Stomach (tissue), 9 donors: Measurements from ENCODE around the gene COX19. TPM values are rescaled to one million over a fixed set of nuclear protein-coding genes. Genes with fewer than 3 reads are reported as not detected.
A peak's percentile ranks its signal among the peaks of the same experiment; 100 is the strongest.

Experiments used
- DNase-seq, 2 donors: peaks; one replicate each; pipeline versions ENCODE4 v3.0.0 to v3.0.0-alpha.2; 2013 to 2019
- H3K27ac ChIP-seq, 5 donors: fragments of 200-600 bp in 4 of 5; sonication (generic) in 4 of 5; one replicate each; pipeline ENCODE4 v1.5.1; 2013 to 2019; ENCODE audit warnings: mild to moderate bottlenecking in 1 of 5, moderate library complexity in 1 of 5
- H3K27me3 ChIP-seq, 3 donors: fragments of 200-600 bp; sonication (generic); one replicate each; pipeline ENCODE4 v1.5.1; 2017 to 2019; ENCODE audit warnings: mixed run types in 1 of 3
- H3K36me3 ChIP-seq, 4 donors: fragments of 200-600 bp; sonication (generic); 1 replicate in 3 of 4; 2 replicates in 1 of 4; pipeline ENCODE4 v1.5.1; 2016 to 2019
- H3K4me1 ChIP-seq, 4 donors: fragments of 200-600 bp; sonication (generic); one replicate each; pipeline ENCODE4 v1.5.1; 2016 to 2019
- H3K4me3 ChIP-seq, 4 donors: fragments of 200-600 bp; sonication (generic) in 3 of 4; one replicate each; pipeline ENCODE4 v1.5.1; 2016 to 2019; ENCODE audit warnings: mild to moderate bottlenecking in 1 of 4
- H3K9me3 ChIP-seq, 4 donors: fragments of 200-600 bp; sonication (generic); one replicate each; pipeline ENCODE4 v1.5.1; 2016 to 2019
- CTCF ChIP-seq, 7 experiments: fragments of 450-650 bp in 4 of 7; fragments of 200-600 bp in 3 of 7; sonication (generic) in 3 of 7; IDR thresholded peaks; one replicate each; pipeline ENCODE4 v1.5.1; 2016 to 2019; ENCODE audit warnings: antibody characterized with exemption in 7 of 7, control low read depth in 2 of 7, mild to moderate bottlenecking in 1 of 7
- EP300 ChIP-seq: sonication (generic); formaldehyde crosslinking; IDR thresholded peaks from one replicate; pipeline ENCODE4 v1.6.1; 2017; ENCODE audit warnings: antibody characterized with exemption
- POLR2A ChIP-seq, 4 donors: fragments of 450-650 bp; IDR thresholded peaks; one replicate each; pipeline ENCODE4 v1.6.1; 2016; ENCODE audit warnings: antibody characterized with exemption in 4 of 4, control low read depth in 2 of 4, mild to moderate bottlenecking in 1 of 4, moderate library complexity in 1 of 4
- POLR2AphosphoS5 ChIP-seq, 3 donors: sonication (generic); formaldehyde crosslinking; IDR thresholded peaks; one replicate each; pipeline ENCODE4 v1.6.1; 2016; ENCODE audit warnings: antibody characterized with exemption in 3 of 3
- WGBS, 5 donors: extraction: QIAGEN DNeasy Blood & Tissue Kit in 3 of 5; methylation state at CpG; one replicate each; pipeline versions ENCODE4 v1.1.5 to v1.1.7; 2013 to 2018; 5-methylcytosine and 5-hydroxymethylcytosine counted together
- intact Hi-C: fragments of 100-400 bp; cut with DNase I; formaldehyde crosslinking; loops from one replicate; pipeline ENCODE4 v1.15.1; 2023; ENCODE audit warnings: low total_unique reads
- polyA plus RNA-seq, 3 donors: library from polyadenylated mRNA; stranded (reverse); fragments of 200-250 nt; gene quantifications; one replicate each; pipeline ENCODE4 v1.2.3, GENCODE V29; 2013
- total RNA-seq, 5 donors: library from RNA; depleted of rRNA; stranded (reverse); fragments of >200 nt; gene quantifications; one replicate each; pipeline versions ENCODE4 v1.1.0 to v1.2.3, GENCODE V29; 2014 to 2016
- donor health status: healthy with polysubstance abuse.
- donor health status: Bipolar disorder and iron deficiency.
- donor health status: healthy.

COX19 gene
- total and polyA plus RNA-seq, 8 donors, result 2.3 to 26.6 (median 6.6) TPM

GRCh38 chr7:958221-959200, 16.8 kb downstream of the COX19 start:
- intact Hi-C loops, result no loop called here
- Histone ChIP-seq H3K4me1 (peaks cover 17 to 42% (median 25%) of the 10 kb centered on the region in 4 donors), H3K27ac (no peak overlapping the region), H3K9me3 (no peaks in the 10 kb centered on the region), H3K27me3 (peaks cover 0 to 34% (median 10%) of the 10 kb centered on the region in 3 donors), H3K4me3 (no peak overlapping the region), H3K36me3 (no peaks in the 10 kb centered on the region)
- TF ChIP-seq CTCF (IDR thresholded peaks at IDR 0.05) (no peak), POLR2A (IDR thresholded peaks at IDR 0.05) (no peak), EP300 (no peak), POLR2AphosphoS5 (IDR thresholded peaks at IDR 0.05) (no peak)
- no peak for DNase-seq
- WGBS, 5 donors, result 75 to 84% (median 79%) methylated on average over 30 to 36 of the region's 36 CpGs

- peak in 1 of 2 donors; percentile 55 for DNase-seq
- TF ChIP-seq EP300 (no peak), POLR2AphosphoS5 (IDR thresholded peaks at IDR 0.05) (no peak), CTCF (IDR thresholded peaks at IDR 0.05) (no peak), POLR2A (IDR thresholded peaks at IDR 0.05) (no peak)
- H3K4me1 ChIP-seq, result peaks cover 17 to 42% (median 26%) of the 10 kb centered on the region in 4 donors
These were observed 17.7 kb downstream of the COX19 start for GRCh38 chr7:957418-958220.

GRCh38 chr7:956031-956430, 19.3 kb downstream of the COX19 start:
- H3K9me3 ChIP-seq, result no peaks in the 10 kb centered on the region
- intact Hi-C loops, result no loop called here
- H3K27ac ChIP-seq, result no peak overlapping the region
- H3K27me3 ChIP-seq, result peaks cover 0 to 41% (median 17%) of the 10 kb centered on the region in 3 donors
- no peak overlapping the region for H3K4me3 ChIP-seq
- TF ChIP-seq EP300 (no peak), POLR2AphosphoS5 (IDR thresholded peaks at IDR 0.05) (no peak), CTCF (IDR thresholded peaks at IDR 0.05) (no peak), POLR2A (IDR thresholded peaks at IDR 0.05) (no peak)
- H3K36me3 ChIP-seq, result no peaks in the 10 kb centered on the region
- WGBS, 5 donors, result 86 to 88% (median 88%) methylated on average over 10 of the region's 10 CpGs
- no peak for DNase-seq
- H3K4me1 ChIP-seq, result peaks cover 17 to 45% (median 25%) of the 10 kb centered on the region in 4 donors

More at GRCh38 chr7:957418-958220, 17.7 kb downstream of the COX19 start:
- Histone ChIP-seq H3K9me3 (no peaks in the 10 kb centered on the region), H3K27me3 (peaks cover 0 to 35% (median 17%) of the 10 kb centered on the region in 3 donors), H3K4me3 (no peak overlapping the region), H3K27ac (no peak overlapping the region), H3K36me3 (no peaks in the 10 kb centered on the region)
- 62 to 78% (median 64%) methylated on average over 20 to 32 of the region's 32 CpGs for WGBS, 5 donors
- intact Hi-C loops, result no loop called here
